Smooth muscle cell (in vitro differentiated cells): ENCODE data around the gene TADA3. TPM values are rescaled to one million over a fixed set of nuclear protein-coding genes. Genes with fewer than 3 reads are reported as not detected.

Experiments
- DNase-seq: peaks from one replicate; lab custom pipeline; 2025; ENCODE audit not compliant: unreplicated experiment; lab: John Stamatoyannopoulos, UW
- H2AFZ ChIP-seq: fragments of 200-600 bp; sonication (generic); 2 replicates; pipeline ENCODE4 v1.6.0; 2016; ENCODE audit warnings: antibody characterized with exemption, low read depth, mild to moderate bottlenecking
- H3F3A ChIP-seq: fragments of 200-600 bp; sonication (generic); 2 replicates; pipeline ENCODE4 v1.6.0; 2017; ENCODE audit warnings: antibody characterized with exemption, low read depth
- H3K27ac ChIP-seq: fragments of 200-600 bp; sonication (generic); 2 replicates; pipeline ENCODE4 v1.5.1; 2016; ENCODE audit warnings: low read depth, mild to moderate bottlenecking
- H3K27me3 ChIP-seq: fragments of 200-600 bp; sonication (generic); 2 replicates; pipeline ENCODE4 v1.6.1; 2016; ENCODE audit warnings: low read depth, mild to moderate bottlenecking
- H3K36me3 ChIP-seq: fragments of 200-600 bp; sonication (generic); 2 replicates; pipeline ENCODE4 v1.5.1; 2016; ENCODE audit warnings: low read depth
- H3K4me1 ChIP-seq: fragments of 200-600 bp; sonication (generic); 2 replicates; pipeline ENCODE4 v1.5.1; 2016; ENCODE audit warnings: low read depth
- H3K4me2 ChIP-seq: fragments of 200-600 bp; sonication (generic); 2 replicates; pipeline ENCODE4 v1.6.0; 2016; ENCODE audit warnings: mild to moderate bottlenecking
- H3K4me3 ChIP-seq: fragments of 200-600 bp; sonication (generic); 2 replicates; pipeline ENCODE4 v1.5.1; 2016; ENCODE audit warnings: mild to moderate bottlenecking
- H3K79me2 ChIP-seq: fragments of 200-600 bp; sonication (generic); 2 replicates; pipeline ENCODE4 v1.6.0; 2016; ENCODE audit warnings: low read depth, mild to moderate bottlenecking
- H3K9ac ChIP-seq: fragments of 200-600 bp; sonication (generic); 2 replicates; pipeline ENCODE4 v1.6.0; 2016; ENCODE audit warnings: low read depth
- H3K9me3 ChIP-seq: fragments of 200-600 bp; sonication (generic); replicated peaks from 2 replicates; pipeline ENCODE4 v1.5.1; 2016; ENCODE audit warnings: low read depth
- H4K20me1 ChIP-seq: fragments of 200-600 bp; sonication (generic); 2 replicates; pipeline ENCODE4 v1.6.0; 2016; ENCODE audit warnings: low read depth
- WGBS: methylation state at CpG from one replicate; pipeline ENCODE4 v1.1.7; 2016; ENCODE audit warnings: low lambda C conversion rate; 5-methylcytosine and 5-hydroxymethylcytosine counted together
- polyA plus RNA-seq: library from polyadenylated mRNA; unstranded; fragments of >200 nt; fragmentation: Nextera tagmentation; extraction: Ambion mirVana; gene quantifications from 2 replicates; pipeline ENCODE4 v1.2.1, GENCODE V29; 2016
- total RNA-seq: library from RNA; depleted of rRNA; stranded (reverse); fragments of >200 nt; gene quantifications from 2 replicates; pipeline ENCODE4 v1.2.3, GENCODE V29; 2014
- TF ChIP-seq, protein P1 (sequence below): fragments of 200-600 bp; sonication (generic); IDR thresholded peaks from 2 replicates; pipeline ENCODE4 v1.5.1; 2017; ENCODE audit warnings: borderline replicate concordance, mild to moderate bottlenecking, antibody characterized with exemption; ENCODE audit not compliant: insufficient read depth, poor library complexity, severe bottlenecking

TADA3 gene
- total and polyA plus RNA-seq, 2 experiments from 2014 or later = 51.8 to 79.6 TPM

- no peak for DNase-seq
- TF ChIP-seq, protein P1, sequence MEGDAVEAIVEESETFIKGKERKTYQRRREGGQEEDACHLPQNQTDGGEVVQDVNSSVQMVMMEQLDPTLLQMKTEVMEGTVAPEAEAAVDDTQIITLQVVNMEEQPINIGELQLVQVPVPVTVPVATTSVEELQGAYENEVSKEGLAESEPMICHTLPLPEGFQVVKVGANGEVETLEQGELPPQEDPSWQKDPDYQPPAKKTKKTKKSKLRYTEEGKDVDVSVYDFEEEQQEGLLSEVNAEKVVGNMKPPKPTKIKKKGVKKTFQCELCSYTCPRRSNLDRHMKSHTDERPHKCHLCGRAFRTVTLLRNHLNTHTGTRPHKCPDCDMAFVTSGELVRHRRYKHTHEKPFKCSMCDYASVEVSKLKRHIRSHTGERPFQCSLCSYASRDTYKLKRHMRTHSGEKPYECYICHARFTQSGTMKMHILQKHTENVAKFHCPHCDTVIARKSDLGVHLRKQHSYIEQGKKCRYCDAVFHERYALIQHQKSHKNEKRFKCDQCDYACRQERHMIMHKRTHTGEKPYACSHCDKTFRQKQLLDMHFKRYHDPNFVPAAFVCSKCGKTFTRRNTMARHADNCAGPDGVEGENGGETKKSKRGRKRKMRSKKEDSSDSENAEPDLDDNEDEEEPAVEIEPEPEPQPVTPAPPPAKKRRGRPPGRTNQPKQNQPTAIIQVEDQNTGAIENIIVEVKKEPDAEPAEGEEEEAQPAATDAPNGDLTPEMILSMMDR = no peak
- Histone ChIP-seq H3K36me3 (no peaks in the 10 kb centered on the region), H2AFZ (no peak overlapping the region), H3K9ac (no peak overlapping the region), H3K4me3 (no peak overlapping the region), H3K4me1 (no peaks in the 10 kb centered on the region), H3K4me2 (no peak overlapping the region), H3K27me3 (no peaks in the 10 kb centered on the region), H3K27ac (no peak overlapping the region), H3F3A (no peaks in the 10 kb centered on the region), H4K20me1 (no peaks in the 10 kb centered on the region), H3K9me3 (no peaks in the 10 kb centered on the region), H3K79me2 (no peaks in the 10 kb centered on the region)
- WGBS = 98% methylated on average over 3 of the region's 3 CpGs
These were observed 39.0 kb upstream of the TADA3 start for GRCh38 chr3:9831253-9831652.

DNA sequence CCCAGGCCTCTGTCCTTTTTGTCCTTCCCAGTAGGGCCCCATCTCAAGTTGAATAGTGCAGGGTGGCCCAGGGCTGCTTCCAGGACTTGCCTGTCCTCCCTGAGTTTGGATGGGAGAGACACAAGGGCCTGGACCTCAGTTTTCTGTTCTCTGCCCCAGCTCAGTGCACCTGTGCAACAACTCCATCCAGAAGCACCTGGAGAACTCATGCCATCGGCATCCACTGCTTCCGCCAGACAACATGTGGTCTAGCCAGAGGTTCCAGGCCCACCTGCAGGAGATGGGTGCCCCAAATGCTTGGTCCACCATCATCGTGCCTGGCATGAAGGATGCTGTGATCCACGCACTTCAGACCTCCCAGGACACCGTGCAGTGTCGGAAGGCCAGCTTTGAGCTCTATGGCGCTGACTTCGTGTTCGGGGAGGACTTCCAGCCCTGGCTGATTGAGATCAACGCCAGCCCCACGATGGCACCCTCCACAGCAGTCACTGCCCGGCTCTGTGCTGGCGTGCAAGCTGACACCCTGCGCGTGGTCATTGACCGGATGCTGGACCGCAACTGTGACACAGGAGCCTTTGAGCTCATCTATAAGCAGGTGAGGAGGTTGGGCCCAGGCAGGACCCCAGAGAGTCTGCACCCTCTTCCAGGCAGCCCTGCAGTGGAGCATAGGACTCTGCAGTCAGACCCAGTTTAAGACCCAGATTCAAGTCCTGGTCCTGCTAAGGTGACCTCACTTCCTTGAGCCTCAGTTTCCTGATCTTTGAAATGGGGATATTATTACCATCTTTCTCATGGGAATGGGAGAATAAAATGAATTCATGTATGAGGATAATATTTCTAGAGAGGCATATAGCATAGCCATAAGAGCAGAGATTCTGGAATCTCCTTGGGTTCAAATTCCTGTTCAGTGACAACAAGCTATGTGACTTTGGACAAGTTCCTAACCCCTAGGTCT is 36.8 kb upstream of the TADA3 start:
- no peak for DNase-seq
- TF ChIP-seq, protein P1 = no peak

GRCh38 chr3:9826815-9827573 is 34.7 kb upstream of the TADA3 start:
- H3K9me3 ChIP-seq = no peaks in the 10 kb centered on the region
- TF ChIP-seq, protein P1 = peak; percentile 13
- H3K4me3 ChIP-seq = no peak overlapping the region
- H3K36me3 ChIP-seq = no peaks in the 10 kb centered on the region
- no peaks in the 10 kb centered on the region for H4K20me1 ChIP-seq
- H2AFZ ChIP-seq = no peak overlapping the region
- 81% methylated on average over 20 of the region's 20 CpGs for WGBS
- H3K27ac ChIP-seq = no peak overlapping the region
- no peaks in the 10 kb centered on the region for H3K4me1 ChIP-seq
- H3F3A ChIP-seq = no peaks in the 10 kb centered on the region
- no peaks in the 10 kb centered on the region for H3K27me3 ChIP-seq
- no peak overlapping the region for H3K4me2 ChIP-seq
- DNase-seq = no peak
- no peak overlapping the region for H3K9ac ChIP-seq
- no peaks in the 10 kb centered on the region for H3K79me2 ChIP-seq

More for the DNA sequence above, 36.8 kb upstream of the TADA3 start:
- Histone ChIP-seq H3K79me2 (no peaks in the 10 kb centered on the region), H3K9me3 (no peaks in the 10 kb centered on the region), H3K9ac (no peak overlapping the region), H3K36me3 (no peaks in the 10 kb centered on the region), H3K4me3 (no peak overlapping the region), H3K4me2 (no peak overlapping the region), H3K27ac (no peak overlapping the region), H3F3A (no peaks in the 10 kb centered on the region), H2AFZ (no peak overlapping the region), H3K27me3 (no peaks in the 10 kb centered on the region), H4K20me1 (no peaks in the 10 kb centered on the region), H3K4me1 (no peaks in the 10 kb centered on the region)
- 96% methylated on average over 17 of the region's 17 CpGs for WGBS
